DND-41 (cell line): ENCODE data around the gene CCND2.

Experiments
- ATAC-seq: fragments of 200-7000 bp; cut with Tn5 transposase; 3 replicates; pipeline ENCODE4 v1.9.1; 2021; ENCODE audit warnings: low read depth; ENCODE audit not compliant: insufficient read depth
- DNase-seq: peaks from one replicate; pipeline ENCODE4 v3.0.0-alpha.2; 2020
- H2AFZ ChIP-seq: 2 replicates; pipeline ENCODE4 v1.6.0; 2012; ENCODE audit warnings: low read depth, low read length
- H3K27ac ChIP-seq: 2 replicates; pipeline ENCODE4 v1.5.1; 2012; ENCODE audit warnings: low read length, inconsistent platforms
- H3K27me3 ChIP-seq: fragments of 200-600 bp; sonication (generic); 2 replicates; pipeline ENCODE4 v1.6.0; 2012; ENCODE audit warnings: low read length, mild to moderate bottlenecking, inconsistent platforms; ENCODE audit not compliant: insufficient read depth, poor library complexity
- H3K36me3 ChIP-seq: 2 replicates; pipeline ENCODE4 v1.5.1; 2012; ENCODE audit warnings: low read length, inconsistent platforms; ENCODE audit not compliant: insufficient read depth
- H3K4me1 ChIP-seq: 2 replicates; pipeline ENCODE4 v1.5.1; 2012; ENCODE audit warnings: mild to moderate bottlenecking, low read length; ENCODE audit not compliant: insufficient read depth
- H3K4me2 ChIP-seq: 2 replicates; pipeline ENCODE4 v1.6.0; 2012; ENCODE audit warnings: mild to moderate bottlenecking, moderate library complexity, low read length, inconsistent platforms; ENCODE audit not compliant: insufficient read depth
- H3K4me3 ChIP-seq, 2 experiments: fragments of 200-600 bp in 1 of 2; shearing (Covaris generic) in 1 of 2; 2 replicates each; pipeline ENCODE4 v1.5.1; 2012 to 2016; ENCODE audit warnings: inconsistent platforms in 2 of 2, low read length in 2 of 2, mild to moderate bottlenecking in 2 of 2, low read depth in 1 of 2, moderate library complexity in 1 of 2
- H3K79me2 ChIP-seq: 2 replicates; pipeline ENCODE4 v1.6.0; 2012; ENCODE audit warnings: low read length, inconsistent platforms; ENCODE audit not compliant: insufficient read depth
- H3K9ac ChIP-seq: 2 replicates; pipeline ENCODE4 v1.6.0; 2012; ENCODE audit warnings: low read depth, mild to moderate bottlenecking, inconsistent platforms, low read length, moderate library complexity
- H3K9me3 ChIP-seq: 2 replicates; pipeline ENCODE4 v1.5.1; 2012; ENCODE audit warnings: low read length, moderate library complexity, mild to moderate bottlenecking, inconsistent platforms; ENCODE audit not compliant: insufficient read depth, severe bottlenecking
- H4K20me1 ChIP-seq: 2 replicates; pipeline ENCODE4 v1.6.0; 2012; ENCODE audit warnings: low read length; ENCODE audit not compliant: insufficient read depth
- CTCF ChIP-seq: IDR thresholded peaks from 2 replicates; pipeline ENCODE4 v1.5.1; 2012; ENCODE audit warnings: borderline replicate concordance, low read length, moderate library complexity, mild to moderate bottlenecking; ENCODE audit not compliant: poor library complexity, severe bottlenecking; ENCODE audit errors: extremely low read depth
- EZH2 ChIP-seq: IDR thresholded peaks from 3 replicates; pipeline ENCODE4 v1.6.1; 2012; ENCODE audit warnings: borderline replicate concordance, low read depth, mild to moderate bottlenecking, moderate library complexity, low read length, inconsistent platforms; ENCODE audit not compliant: severe bottlenecking

The CCND2 gene

GRCh38 chr12:4277205-4277543 is 3.6 kb downstream of the CCND2 start:
- peaks cover 54% of the 10 kb centered on the region for H3K27me3 ChIP-seq
- no peak overlapping the region for H2AFZ ChIP-seq
- H3K36me3 ChIP-seq, result no peaks in the 10 kb centered on the region
- peaks cover 17% of the 10 kb centered on the region for H4K20me1 ChIP-seq
- TF ChIP-seq EZH2, result no peak
- TF ChIP-seq CTCF, result no peak
- no peaks in the 10 kb centered on the region for H3K79me2 ChIP-seq
- no peaks in the 10 kb centered on the region for H3K9me3 ChIP-seq
- H3K9ac ChIP-seq, result no peak overlapping the region
- H3K4me2 ChIP-seq, result no peak overlapping the region
- DNase-seq (no peak), ATAC-seq (no peak)
- no peak overlapping the region for H3K27ac ChIP-seq
- no peak overlapping the region for H3K4me3 ChIP-seq
- peaks cover 26% of the 10 kb centered on the region for H3K4me1 ChIP-seq

- H4K20me1 ChIP-seq, result peaks cover 17% of the 10 kb centered on the region
- H3K9me3 ChIP-seq, result no peaks in the 10 kb centered on the region
- DNase-seq (no peak), ATAC-seq (no peak)
- H3K27me3 ChIP-seq, result peaks cover 48% of the 10 kb centered on the region
- H3K4me2 ChIP-seq, result no peak overlapping the region
- no peak overlapping the region for H3K27ac ChIP-seq
- H3K79me2 ChIP-seq, result no peaks in the 10 kb centered on the region
- peaks cover 19% of the 10 kb centered on the region for H3K4me1 ChIP-seq
- H3K9ac ChIP-seq, result no peak overlapping the region
- no peaks in the 10 kb centered on the region for H3K36me3 ChIP-seq
- TF ChIP-seq CTCF (no peak), EZH2 (no peak)
- no peak overlapping the region for H2AFZ ChIP-seq
- no peak overlapping the region for H3K4me3 ChIP-seq
Measured at GRCh38 chr12:4277857-4278256, 4.3 kb downstream of the CCND2 start.

- Histone ChIP-seq H3K36me3 (no peaks in the 10 kb centered on the region), H3K4me1 (peaks cover 12% of the 10 kb centered on the region), H2AFZ (no peak overlapping the region), H3K27ac (no peak overlapping the region), H3K27me3 (peaks cover 40% of the 10 kb centered on the region), H3K4me3 (no peak overlapping the region), H3K79me2 (no peaks in the 10 kb centered on the region), H4K20me1 (peaks cover 15% of the 10 kb centered on the region), H3K9me3 (no peaks in the 10 kb centered on the region), H3K9ac (no peak overlapping the region), H3K4me2 (no peak overlapping the region)
- ATAC-seq, result no peak
- TF ChIP-seq EZH2 (no peak), CTCF (no peak)
- no peak for DNase-seq
Measured at GRCh38 chr12:4278329-4279197, 5.0 kb downstream of the CCND2 start.

- H3K9me3 ChIP-seq, result no peaks in the 10 kb centered on the region
- DNase-seq, result no peak
- H3K4me2 ChIP-seq, result no peak overlapping the region
- no peaks in the 10 kb centered on the region for H3K36me3 ChIP-seq
- TF ChIP-seq CTCF (no peak), EZH2 (no peak)
- H4K20me1 ChIP-seq, result peaks cover 8% of the 10 kb centered on the region
- no peak overlapping the region for H3K9ac ChIP-seq
- H3K27me3 ChIP-seq, result peaks cover 34% of the 10 kb centered on the region
- H2AFZ ChIP-seq, result no peak overlapping the region
- no peak overlapping the region for H3K4me3 ChIP-seq
- peaks cover 5% of the 10 kb centered on the region for H3K4me1 ChIP-seq
- ATAC-seq, result no peak
- no peak overlapping the region for H3K27ac ChIP-seq
- H3K79me2 ChIP-seq, result no peaks in the 10 kb centered on the region
Measured at GRCh38 chr12:4279198-4279690, 5.7 kb downstream of the CCND2 start.
